Esophagus (tissue), 2 donors: ENCODE data around the gene EML3. TPM values are rescaled to one million over a fixed set of nuclear protein-coding genes. Genes with fewer than 3 reads are reported as not detected.
"Not testable (repeated sequence)": the region's sequence is repeated elsewhere in the genome, so short reads cannot be mapped to it uniquely, and the experiment has no call there.

Source experiments
- H3K27ac ChIP-seq, 2 donors: one replicate each; pipeline ENCODE4 v1.5.1; 2013; ENCODE audit warnings: low read depth in 2 of 2, mild to moderate bottlenecking in 2 of 2, inconsistent platforms in 1 of 2, low read length in 1 of 2, moderate library complexity in 1 of 2
- H3K27me3 ChIP-seq, 2 donors: one replicate each; pipeline ENCODE4 v1.6.1; 2013; ENCODE audit warnings: low read length in 2 of 2, control low read depth in 1 of 2, mild to moderate bottlenecking in 1 of 2; ENCODE audit not compliant: insufficient read depth in 2 of 2, control insufficient read depth in 1 of 2
- H3K36me3 ChIP-seq, 2 donors: one replicate each; pipeline ENCODE4 v1.6.1; 2013; ENCODE audit warnings: low read length in 1 of 2; ENCODE audit not compliant: control insufficient read depth in 2 of 2, insufficient read depth in 2 of 2
- H3K4me1 ChIP-seq, 2 donors: one replicate each; pipeline ENCODE4 v1.6.1; 2013; ENCODE audit warnings: low read length in 1 of 2; ENCODE audit not compliant: control insufficient read depth in 2 of 2, insufficient read depth in 2 of 2
- H3K4me3 ChIP-seq, 2 donors: one replicate each; pipeline ENCODE4 v1.5.1; 2013; ENCODE audit warnings: low read length in 2 of 2, mild to moderate bottlenecking in 2 of 2, low read depth in 1 of 2, moderate library complexity in 1 of 2
- H3K9me3 ChIP-seq, 2 donors: one replicate each; pipeline ENCODE4 v1.6.1; 2013; ENCODE audit warnings: mild to moderate bottlenecking in 2 of 2, low read depth in 1 of 2, low read length in 1 of 2, moderate library complexity in 1 of 2; ENCODE audit not compliant: control insufficient read depth in 2 of 2, insufficient read depth in 1 of 2
- WGBS, 2 donors: extraction: QIAGEN DNeasy Blood & Tissue Kit; methylation state at CpG; one replicate each; pipeline ENCODE4 v1.1.7; 2013; 5-methylcytosine and 5-hydroxymethylcytosine counted together
- polyA plus RNA-seq, 2 donors: library from polyadenylated mRNA; stranded (reverse); fragments of 200-250 nt; gene quantifications; one replicate each; pipeline ENCODE4 v1.2.3, GENCODE V29; 2013
- donor health status: healthy with polysubstance abuse.
- donor health status: Bipolar disorder and iron deficiency.

Gene EML3
- polyA plus RNA-seq, 2 donors: 79.0 to 107 TPM

DNA sequence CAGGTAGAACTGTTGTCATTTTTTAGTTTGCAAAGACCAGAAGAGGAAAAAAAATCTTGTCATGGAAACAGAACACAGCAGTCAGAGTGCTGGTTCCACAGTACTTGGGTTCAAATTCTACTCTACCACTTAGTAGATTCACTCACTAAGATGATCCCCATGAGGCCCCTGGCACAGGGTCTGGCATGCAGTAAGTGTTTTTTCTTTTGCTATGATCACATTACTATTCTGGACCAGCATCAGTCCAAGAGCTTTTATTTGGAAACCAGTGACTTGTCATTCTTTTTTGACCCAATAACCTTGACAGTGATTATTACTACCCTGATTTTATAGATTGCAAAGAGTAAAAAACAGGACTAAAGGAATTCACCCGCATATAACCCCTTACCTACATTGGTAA, 43.0 kb downstream of the EML3 start:
- 75 to 85% methylated on average over 1 of the region's 1 CpG for WGBS, 2 donors
- Histone ChIP-seq H3K27me3 (no peaks in the 10 kb centered on the region), H3K4me1 (no peaks in the 10 kb centered on the region), H3K4me3 (no peak overlapping the region), H3K9me3 (no peaks in the 10 kb centered on the region), H3K27ac (no peak overlapping the region), H3K36me3 (peaks cover 3 to 30% of the 10 kb centered on the region in 2 donors)

DNA sequence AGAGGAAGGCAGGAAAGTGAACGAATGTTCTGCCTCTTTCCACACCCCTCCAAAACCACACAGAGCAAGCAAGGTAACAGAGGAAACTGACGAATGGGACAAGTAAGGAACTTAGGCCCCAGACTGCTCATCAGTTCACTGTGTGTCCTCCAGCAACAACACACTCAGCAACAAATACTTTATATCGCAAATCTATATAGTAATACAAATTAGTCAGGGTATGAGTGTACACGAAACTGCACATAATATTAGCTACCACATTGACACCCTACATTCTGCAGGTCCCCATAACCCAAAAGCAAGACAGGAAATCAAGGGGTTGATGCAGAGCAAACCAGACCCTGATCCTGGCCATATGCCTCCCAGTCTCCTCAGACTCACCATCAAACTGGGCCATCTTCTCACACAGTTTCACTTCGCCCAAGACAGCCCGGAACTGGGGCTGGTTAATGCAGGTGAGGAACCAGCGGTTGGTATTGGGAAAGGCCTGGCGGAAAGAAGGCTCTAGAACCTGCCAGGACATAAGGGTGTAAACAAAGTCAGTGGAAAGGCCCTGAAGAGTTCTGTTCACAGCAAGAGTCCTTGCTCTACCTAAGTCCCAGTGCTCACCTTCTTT, 45.4 kb downstream of the EML3 start:
- 78 to 79% methylated on average over 8 of the region's 8 CpGs for WGBS, 2 donors
- Histone ChIP-seq H3K27ac (no peak overlapping the region), H3K36me3 (peaks cover 3 to 31% of the 10 kb centered on the region in 2 donors), H3K9me3 (no peaks in the 10 kb centered on the region), H3K4me3 (no peak overlapping the region), H3K4me1 (no peaks in the 10 kb centered on the region), H3K27me3 (no peaks in the 10 kb centered on the region)

- 88 to 91% methylated on average over 8 of the region's 8 CpGs for WGBS, 2 donors
- Histone ChIP-seq H3K36me3 (peaks cover 3 to 28% of the 10 kb centered on the region in 2 donors), H3K27ac (no peak overlapping the region), H3K27me3 (no peaks in the 10 kb centered on the region), H3K9me3 (no peaks in the 10 kb centered on the region), H3K4me3 (no peak overlapping the region), H3K4me1 (no peaks in the 10 kb centered on the region)
These were observed 46.3 kb downstream of the EML3 start for GRCh38 chr11:62566247-62566646.

DNA sequence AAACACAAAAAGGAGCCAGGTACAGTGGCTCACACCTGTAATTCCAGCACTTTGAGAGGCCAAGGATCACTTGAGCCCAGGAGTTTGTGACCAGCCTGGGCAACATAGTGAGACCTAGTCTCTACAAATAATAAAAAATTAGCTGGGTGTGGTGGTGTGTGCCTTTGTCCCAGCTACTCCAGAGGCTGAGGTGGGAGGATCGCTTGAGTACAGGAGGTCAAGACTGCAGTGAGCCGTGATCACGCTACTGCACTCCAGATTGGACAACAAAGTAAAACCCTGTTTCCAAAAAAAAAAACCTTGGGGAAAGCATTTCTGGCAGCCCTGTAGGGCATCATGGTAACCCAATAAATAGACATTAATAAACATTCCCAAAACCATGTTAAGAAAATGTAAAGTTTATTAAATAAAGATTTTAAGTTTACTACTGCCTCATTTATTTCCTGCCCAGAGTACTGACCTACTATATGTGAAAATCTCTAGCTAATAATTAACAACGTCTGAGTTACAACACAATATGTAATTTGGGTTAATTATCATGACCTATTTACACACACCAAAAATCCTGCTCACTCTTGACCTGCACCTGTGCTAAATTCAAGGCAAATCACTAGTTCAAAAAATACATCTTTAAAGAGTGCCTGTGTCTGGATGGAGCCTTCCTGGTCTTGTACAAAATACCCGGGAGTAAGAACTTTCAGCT, 47.3 kb downstream of the EML3 start:
- H3K27me3 ChIP-seq: no peaks in the 10 kb centered on the region
- H3K9me3 ChIP-seq: no peaks in the 10 kb centered on the region
- H3K36me3 ChIP-seq: peaks cover 3 to 18% of the 10 kb centered on the region in 2 donors
- whole genome bisulfite sequencing, 2 donors: 66 to 69% methylated on average over 5 of the region's 5 CpGs
- no peak overlapping the region for H3K4me3 ChIP-seq
- H3K27ac ChIP-seq: no peak overlapping the region
- H3K4me1 ChIP-seq: no peaks in the 10 kb centered on the region

- not testable (repeated sequence) for H3K4me3 ChIP-seq, H3K9me3 ChIP-seq, H3K4me1 ChIP-seq, H3K27me3 ChIP-seq
- Histone ChIP-seq H3K27ac (peak overlapping the region; percentile 22 to 68), H3K36me3 (peaks cover 7 to 19% of the 10 kb centered on the region in 2 donors)
- WGBS, 2 donors: 61 to 68% methylated on average over 3 of the region's 3 CpGs
These were observed 50.8 kb downstream of the EML3 start for GRCh38 chr11:62561677-62562230.

DNA sequence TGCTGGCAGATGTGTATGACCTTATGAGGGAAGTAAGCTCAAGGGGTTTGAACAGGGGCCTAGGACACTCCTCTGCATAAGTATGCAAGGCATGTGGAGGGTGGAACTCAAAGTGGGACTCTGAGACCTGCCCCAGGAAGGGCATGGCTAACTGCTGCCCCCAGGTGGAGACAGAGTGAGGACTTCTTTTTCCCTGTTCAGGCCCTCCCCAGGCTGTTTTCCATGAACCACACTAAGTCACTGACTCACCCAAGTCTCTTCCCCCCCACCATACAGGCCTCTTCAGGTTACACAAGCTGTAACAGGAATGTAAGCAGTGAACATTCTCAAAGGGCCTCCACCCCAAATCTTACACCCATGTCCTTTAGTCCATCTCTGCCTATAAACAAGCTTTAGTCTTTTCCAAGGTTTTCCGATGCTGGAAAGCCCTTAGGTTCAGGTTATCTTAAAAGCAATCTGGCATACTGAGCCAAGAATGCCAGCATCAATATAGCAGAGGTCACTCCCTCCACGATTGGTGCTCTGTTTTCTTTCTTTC, 51.9 kb downstream of the EML3 start:
- Histone ChIP-seq H3K27ac (peak overlapping the region; percentile 71 to 87), H3K4me3 (no peak overlapping the region), H3K27me3 (no peaks in the 10 kb centered on the region), H3K36me3 (peaks cover 4 to 15% of the 10 kb centered on the region in 2 donors), H3K9me3 (no peaks in the 10 kb centered on the region), H3K4me1 (peaks cover 0 to 18% of the 10 kb centered on the region in 2 donors)
- 19 to 39% methylated on average over 2 of the region's 2 CpGs for WGBS, 2 donors

DNA sequence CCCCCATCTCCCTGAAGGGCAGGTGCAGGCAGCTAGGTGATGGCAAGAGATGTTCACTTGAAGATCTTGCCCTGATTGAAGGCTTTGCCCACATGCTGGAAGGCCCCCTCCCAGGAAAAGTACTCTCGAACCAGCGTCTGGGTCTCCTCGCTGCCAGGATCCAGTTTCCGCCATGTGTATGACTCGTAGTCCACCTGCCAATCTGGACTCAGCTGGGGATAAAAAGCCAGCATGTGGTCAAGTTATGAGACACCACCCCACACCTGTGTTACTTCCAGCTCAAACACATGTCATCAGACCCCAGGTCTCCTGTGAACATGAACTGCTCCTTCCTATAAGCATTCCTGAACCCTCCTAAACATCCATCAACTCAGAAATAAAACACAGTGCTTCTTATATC, 52.9 kb downstream of the EML3 start:
- Histone ChIP-seq H3K27ac (peak overlapping the region; percentile 71 to 87), H3K36me3 (peaks cover 4 to 14% of the 10 kb centered on the region in 2 donors), H3K4me1 (peaks cover 0 to 27% of the 10 kb centered on the region in 2 donors)
- H3K27me3 ChIP-seq, H3K9me3 ChIP-seq, H3K4me3 ChIP-seq: not testable (repeated sequence)
- 62 to 69% methylated on average over 5 of the region's 5 CpGs for WGBS, 2 donors

DNA sequence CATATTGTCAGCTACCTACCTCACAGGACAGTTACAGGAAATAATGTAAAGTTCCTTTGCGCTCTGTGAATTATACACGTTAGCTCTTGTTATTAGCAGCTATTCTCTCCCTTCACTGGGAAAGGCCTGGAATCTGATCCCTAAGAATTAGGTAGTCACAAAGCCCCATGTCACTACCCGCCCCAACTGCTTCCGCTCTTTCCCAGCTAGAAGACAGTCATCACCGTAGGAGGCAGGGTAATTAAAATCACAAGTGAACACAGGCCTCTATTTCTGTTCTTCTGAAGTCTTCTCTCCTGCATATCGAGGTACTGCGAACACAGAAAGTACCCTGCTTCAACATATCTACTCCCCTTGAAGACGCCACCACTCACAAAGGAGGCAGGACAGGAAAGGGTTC, 53.4 kb downstream of the EML3 start:
- Histone ChIP-seq H3K4me3 (no peak overlapping the region), H3K27me3 (no peaks in the 10 kb centered on the region), H3K9me3 (no peaks in the 10 kb centered on the region), H3K27ac (peak overlapping the region; percentile 71 to 87), H3K36me3 (peaks cover 4 to 14% of the 10 kb centered on the region in 2 donors), H3K4me1 (peaks cover 3 to 31% of the 10 kb centered on the region in 2 donors)
- 68 to 75% methylated on average over 8 of the region's 8 CpGs for WGBS, 2 donors

DNA sequence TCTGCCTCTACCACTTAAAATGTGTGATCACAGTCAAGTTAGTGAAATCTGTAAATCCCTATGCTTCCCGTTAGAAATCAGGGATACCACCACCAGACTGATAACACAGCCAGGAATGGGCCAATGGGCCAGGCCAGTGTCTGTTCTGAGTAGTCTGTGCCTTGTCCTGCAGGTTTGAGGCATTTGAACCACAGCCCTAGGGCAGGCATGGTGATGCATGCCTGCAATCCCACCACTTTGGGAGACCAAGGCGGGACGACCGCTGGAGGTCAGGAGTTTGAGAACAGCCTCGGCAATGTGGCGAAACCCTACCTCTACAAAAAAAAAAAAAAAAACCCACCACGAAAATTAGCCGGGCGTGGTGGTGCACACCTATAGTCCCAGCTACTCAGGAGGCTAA, 53.9 kb downstream of the EML3 start:
- 70 to 72% methylated on average over 9 of the region's 9 CpGs for WGBS, 2 donors
- peak overlapping the region; percentile 58 to 76 for H3K27ac ChIP-seq
- H3K9me3 ChIP-seq: no peaks in the 10 kb centered on the region
- H3K4me1 ChIP-seq: peaks cover 5 to 34% of the 10 kb centered on the region in 2 donors
- no peaks in the 10 kb centered on the region for H3K27me3 ChIP-seq
- peaks cover 4 to 14% of the 10 kb centered on the region in 2 donors for H3K36me3 ChIP-seq
- no peak overlapping the region for H3K4me3 ChIP-seq
